ENCODE data around the gene EMID1. TPM values are rescaled to one million over a fixed set of nuclear protein-coding genes. Genes with fewer than 3 reads are reported as not detected.

EMID1 gene
- total RNA-seq, 3 donors from 2014 or later (not counting 1 experiment from before 2014, with no cell fraction given) = 0.59 to 1.3 (median 0.65) TPM

DNA sequence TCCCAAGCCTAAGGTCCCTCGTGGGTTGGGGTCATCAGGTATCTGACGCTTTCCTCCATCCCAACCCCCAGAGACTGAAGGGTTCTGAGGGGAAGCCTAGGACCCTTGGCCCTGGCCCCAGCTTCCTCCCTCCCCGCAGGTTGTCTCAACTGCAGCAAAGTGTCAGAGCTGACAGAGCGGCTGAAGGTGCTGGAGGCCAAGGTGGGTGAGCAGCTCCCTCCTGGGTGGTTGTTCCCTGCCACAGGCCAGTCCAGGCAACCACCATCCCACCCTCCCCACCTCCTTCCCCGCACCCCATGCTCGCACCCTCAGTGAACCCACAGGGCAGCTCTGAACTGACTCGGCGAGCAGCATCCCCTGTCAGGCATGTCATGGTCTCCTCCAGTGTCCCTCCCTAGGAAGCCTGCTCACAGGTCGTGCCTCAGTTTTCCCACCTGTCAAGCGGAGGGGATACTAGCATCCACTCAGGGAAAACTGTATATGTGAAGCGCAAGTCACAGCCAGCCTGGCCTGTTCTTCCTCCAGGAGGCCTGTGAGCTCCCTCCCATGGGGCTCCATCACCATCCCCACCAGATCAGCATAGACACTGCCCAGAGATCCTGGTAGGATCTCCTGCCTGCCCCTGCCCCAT lies 20.8 kb downstream of the EMID1 start:
- Mint-ChIP-seq H3K27me3 (ENCODE audit: low read depth in 2 of 2) (no peaks in the 10 kb centered on the region), H3K4me3 (no peak overlapping the region), H3K27ac (no peak overlapping the region), H3K4me1 (no peaks in the 10 kb centered on the region), H3K9me3 (no peaks in the 10 kb centered on the region), H3K36me3 (no peaks in the 10 kb centered on the region)
- H3K4me3 ChIP-seq (ENCODE audit: low read length) = no peak overlapping the region
- no peaks in the 10 kb centered on the region for H3K9me3 ChIP-seq (ENCODE audit: control insufficient read depth, insufficient read depth, low read length)
- no peaks in the 10 kb centered on the region for H3K36me3 ChIP-seq (ENCODE audit: control insufficient read depth, insufficient read depth, low read length)
- WGBS (ENCODE audit: insufficient coverage) = 84% methylated on average over 11 of the region's 11 CpGs
- ATAC-seq (no peak), DNase-seq (no peak)
- H3K27ac ChIP-seq (ENCODE audit: low read length) = no peak overlapping the region
- no peaks in the 10 kb centered on the region for H3K27me3 ChIP-seq (ENCODE audit: control insufficient read depth, insufficient read depth, low read length)
- intact Hi-C loops (cut with micrococcal nuclease) = no loop called here
- TF ChIP-seq, protein P1, sequence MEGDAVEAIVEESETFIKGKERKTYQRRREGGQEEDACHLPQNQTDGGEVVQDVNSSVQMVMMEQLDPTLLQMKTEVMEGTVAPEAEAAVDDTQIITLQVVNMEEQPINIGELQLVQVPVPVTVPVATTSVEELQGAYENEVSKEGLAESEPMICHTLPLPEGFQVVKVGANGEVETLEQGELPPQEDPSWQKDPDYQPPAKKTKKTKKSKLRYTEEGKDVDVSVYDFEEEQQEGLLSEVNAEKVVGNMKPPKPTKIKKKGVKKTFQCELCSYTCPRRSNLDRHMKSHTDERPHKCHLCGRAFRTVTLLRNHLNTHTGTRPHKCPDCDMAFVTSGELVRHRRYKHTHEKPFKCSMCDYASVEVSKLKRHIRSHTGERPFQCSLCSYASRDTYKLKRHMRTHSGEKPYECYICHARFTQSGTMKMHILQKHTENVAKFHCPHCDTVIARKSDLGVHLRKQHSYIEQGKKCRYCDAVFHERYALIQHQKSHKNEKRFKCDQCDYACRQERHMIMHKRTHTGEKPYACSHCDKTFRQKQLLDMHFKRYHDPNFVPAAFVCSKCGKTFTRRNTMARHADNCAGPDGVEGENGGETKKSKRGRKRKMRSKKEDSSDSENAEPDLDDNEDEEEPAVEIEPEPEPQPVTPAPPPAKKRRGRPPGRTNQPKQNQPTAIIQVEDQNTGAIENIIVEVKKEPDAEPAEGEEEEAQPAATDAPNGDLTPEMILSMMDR (IDR thresholded peaks at IDR 0.05) = no peak
- H3K4me1 ChIP-seq (ENCODE audit: control insufficient read depth, insufficient read depth, low read length) = no peaks in the 10 kb centered on the region

DNA sequence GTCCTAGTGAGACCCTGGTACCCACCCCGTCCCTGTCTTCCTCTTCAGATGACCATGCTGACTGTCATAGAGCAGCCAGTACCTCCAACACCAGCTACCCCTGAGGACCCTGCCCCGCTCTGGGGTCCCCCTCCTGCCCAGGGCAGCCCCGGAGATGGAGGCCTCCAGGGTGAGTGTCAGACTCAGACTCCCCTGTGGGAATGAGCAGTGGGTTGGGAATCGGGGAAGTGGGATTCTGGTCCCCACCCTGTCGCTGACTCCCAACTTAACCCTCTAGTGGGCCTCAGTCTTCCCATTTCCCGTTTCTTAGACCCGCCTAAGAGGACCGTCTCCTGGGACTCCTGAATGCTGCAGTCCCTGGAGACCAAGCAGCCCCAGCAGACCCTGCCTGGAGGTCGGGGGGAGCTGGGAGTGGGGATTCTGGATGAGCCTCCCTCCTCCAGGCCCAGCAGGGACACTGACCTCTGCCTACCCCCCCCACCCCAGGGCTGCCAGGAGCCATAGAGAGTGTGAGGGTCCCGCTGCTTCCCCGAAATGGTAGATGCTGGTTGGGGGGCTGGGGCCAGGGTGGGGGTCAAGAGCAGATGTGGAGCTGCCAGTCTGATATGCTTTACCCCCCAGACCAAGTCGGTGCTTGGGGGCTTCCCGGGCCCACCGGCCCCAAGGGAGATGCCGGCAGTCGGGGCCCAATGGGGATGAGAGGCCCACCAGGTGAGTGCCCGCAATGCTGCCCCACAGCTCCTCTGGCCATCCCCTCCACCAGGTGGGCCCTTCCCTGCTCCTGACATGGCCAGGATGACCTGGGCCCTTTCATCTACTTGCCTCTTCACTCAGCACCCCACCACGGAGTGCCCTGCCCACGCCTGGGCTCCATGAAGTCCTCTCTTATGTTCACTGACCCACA lies 25.5 kb downstream of the EMID1 start:
- 90% methylated on average over 18 of the region's 19 CpGs for WGBS (ENCODE audit: insufficient coverage)
- H3K4me1 ChIP-seq (ENCODE audit: control insufficient read depth, insufficient read depth, low read length) = no peaks in the 10 kb centered on the region
- H3K27me3 Mint-ChIP-seq (ENCODE audit: low read depth in 2 of 2) = no peaks in the 10 kb centered on the region
- no peak for ATAC-seq
- H3K36me3 Mint-ChIP-seq = no peaks in the 10 kb centered on the region
- no peak overlapping the region for H3K4me3 Mint-ChIP-seq
- no peak overlapping the region for H3K27ac Mint-ChIP-seq
- intact Hi-C loops (cut with micrococcal nuclease) = no loop called here
- no peak for DNase-seq
- H3K36me3 ChIP-seq (ENCODE audit: control insufficient read depth, insufficient read depth, low read length) = no peaks in the 10 kb centered on the region
- H3K27ac ChIP-seq (ENCODE audit: low read length) = no peak overlapping the region
- no peaks in the 10 kb centered on the region for H3K27me3 ChIP-seq (ENCODE audit: control insufficient read depth, insufficient read depth, low read length)
- no peaks in the 10 kb centered on the region for H3K4me1 Mint-ChIP-seq
- H3K9me3 Mint-ChIP-seq = peaks cover 0 to 3% of the 10 kb centered on the region in 2 donors
- no peaks in the 10 kb centered on the region for H3K9me3 ChIP-seq (ENCODE audit: control insufficient read depth, insufficient read depth, low read length)
- TF ChIP-seq, protein P1 (IDR thresholded peaks at IDR 0.05) = no peak
- no peak overlapping the region for H3K4me3 ChIP-seq (ENCODE audit: low read length)

DNA sequence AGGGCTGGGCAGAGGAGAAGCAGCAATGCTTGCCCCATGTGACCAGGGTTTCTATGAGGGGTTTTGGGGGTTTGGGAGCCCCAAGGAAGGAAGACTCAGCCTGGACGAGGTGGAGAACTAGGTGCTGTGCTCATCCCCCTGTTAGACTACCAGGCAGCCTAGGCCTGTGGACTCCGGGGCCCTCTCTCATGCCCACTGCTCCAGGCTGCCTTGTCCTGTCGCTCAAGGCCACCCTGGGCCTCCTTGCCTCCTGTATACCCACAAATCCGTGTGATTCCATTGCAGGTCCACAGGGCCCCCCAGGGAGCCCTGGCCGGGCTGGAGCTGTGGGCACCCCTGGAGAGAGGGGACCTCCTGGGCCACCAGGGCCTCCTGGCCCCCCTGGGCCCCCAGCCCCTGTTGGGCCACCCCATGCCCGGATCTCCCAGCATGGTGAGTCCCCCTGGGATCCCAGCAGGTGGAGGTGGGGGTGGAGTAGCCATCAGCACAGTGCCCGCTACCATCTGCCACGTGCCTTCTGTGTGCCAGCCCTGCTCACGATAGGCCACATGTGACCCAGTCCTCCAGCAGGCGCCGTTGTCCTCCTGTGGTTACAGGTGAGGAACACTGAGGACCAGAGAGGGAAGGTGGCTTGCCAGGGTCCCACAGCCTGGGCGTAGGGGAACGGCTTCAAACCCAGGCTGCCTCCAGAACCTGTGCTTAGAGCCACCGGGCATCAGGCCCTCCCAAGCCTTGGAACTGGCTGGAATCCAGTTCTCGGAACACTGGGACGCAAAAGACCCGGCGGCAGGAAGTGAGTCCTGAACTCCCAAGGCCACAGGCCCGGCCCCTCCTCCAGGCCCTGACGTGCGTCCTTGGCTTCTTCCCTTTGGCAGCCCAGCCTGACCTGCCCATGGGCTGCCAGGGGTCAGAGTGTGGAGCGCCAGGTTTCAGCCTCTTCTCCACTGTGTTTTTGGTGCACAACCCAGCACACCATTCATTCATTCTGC lies 26.6 kb downstream of the EMID1 start:
- H3K4me1 Mint-ChIP-seq = no peaks in the 10 kb centered on the region
- H3K9me3 Mint-ChIP-seq = peaks cover 0 to 3% of the 10 kb centered on the region in 2 donors
- no peaks in the 10 kb centered on the region for H3K36me3 Mint-ChIP-seq
- intact Hi-C loops (cut with micrococcal nuclease) = no loop called here
- H3K27ac Mint-ChIP-seq = no peak overlapping the region
- H3K4me3 Mint-ChIP-seq = no peak overlapping the region
- Histone ChIP-seq H3K4me3 (ENCODE audit: low read length) (no peak overlapping the region), H3K27ac (ENCODE audit: low read length) (no peak overlapping the region), H3K4me1 (ENCODE audit: control insufficient read depth, insufficient read depth, low read length) (no peaks in the 10 kb centered on the region), H3K27me3 (ENCODE audit: control insufficient read depth, insufficient read depth, low read length) (no peaks in the 10 kb centered on the region), H3K9me3 (ENCODE audit: control insufficient read depth, insufficient read depth, low read length) (no peaks in the 10 kb centered on the region), H3K36me3 (ENCODE audit: control insufficient read depth, insufficient read depth, low read length) (no peaks in the 10 kb centered on the region)
- no peak for ATAC-seq
- H3K27me3 Mint-ChIP-seq (ENCODE audit: low read depth in 2 of 2) = no peaks in the 10 kb centered on the region
- 84% methylated on average over 22 of the region's 22 CpGs for WGBS (ENCODE audit: insufficient coverage)
- no peak for DNase-seq
- TF ChIP-seq, protein P1 (IDR thresholded peaks at IDR 0.05) = no peak

All from natural killer cell (primary cell).